ENCODE data around the gene KCNAB1. TPM values are rescaled to one million over a fixed set of nuclear protein-coding genes. Genes with fewer than 3 reads are reported as not detected.

The KCNAB1 gene
- total RNA-seq, 2 donors from 2014 or later: 0.49 to 0.81 TPM

DNA sequence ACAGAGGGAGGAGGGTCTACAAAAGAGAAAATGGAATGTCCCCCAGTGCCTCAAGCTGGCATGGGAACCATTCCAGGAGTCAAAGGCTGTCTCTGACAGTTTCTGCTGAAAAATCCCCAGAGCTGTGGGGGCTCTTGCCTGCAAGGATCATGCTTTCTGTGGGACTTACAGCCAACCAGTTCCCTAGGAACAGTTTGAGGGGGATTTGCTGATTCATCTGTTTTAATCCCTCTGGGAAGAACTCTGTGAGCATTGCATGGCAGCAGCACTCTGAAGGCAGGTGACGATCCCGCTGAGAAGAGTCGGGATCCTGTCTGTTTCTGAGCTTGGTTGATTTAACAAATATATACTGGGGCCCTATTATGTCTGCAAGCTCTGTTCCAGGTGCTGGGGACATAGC is 258.5 kb downstream of the KCNAB1 start:
- H3K4me3 ChIP-seq (ENCODE audit: low read length): no peak overlapping the region
- peaks cover 13% of the 10 kb centered on the region for H3K4me1 Mint-ChIP-seq
- no peaks in the 10 kb centered on the region for H3K36me3 Mint-ChIP-seq (ENCODE audit: low read depth)
- TF ChIP-seq, protein P1, sequence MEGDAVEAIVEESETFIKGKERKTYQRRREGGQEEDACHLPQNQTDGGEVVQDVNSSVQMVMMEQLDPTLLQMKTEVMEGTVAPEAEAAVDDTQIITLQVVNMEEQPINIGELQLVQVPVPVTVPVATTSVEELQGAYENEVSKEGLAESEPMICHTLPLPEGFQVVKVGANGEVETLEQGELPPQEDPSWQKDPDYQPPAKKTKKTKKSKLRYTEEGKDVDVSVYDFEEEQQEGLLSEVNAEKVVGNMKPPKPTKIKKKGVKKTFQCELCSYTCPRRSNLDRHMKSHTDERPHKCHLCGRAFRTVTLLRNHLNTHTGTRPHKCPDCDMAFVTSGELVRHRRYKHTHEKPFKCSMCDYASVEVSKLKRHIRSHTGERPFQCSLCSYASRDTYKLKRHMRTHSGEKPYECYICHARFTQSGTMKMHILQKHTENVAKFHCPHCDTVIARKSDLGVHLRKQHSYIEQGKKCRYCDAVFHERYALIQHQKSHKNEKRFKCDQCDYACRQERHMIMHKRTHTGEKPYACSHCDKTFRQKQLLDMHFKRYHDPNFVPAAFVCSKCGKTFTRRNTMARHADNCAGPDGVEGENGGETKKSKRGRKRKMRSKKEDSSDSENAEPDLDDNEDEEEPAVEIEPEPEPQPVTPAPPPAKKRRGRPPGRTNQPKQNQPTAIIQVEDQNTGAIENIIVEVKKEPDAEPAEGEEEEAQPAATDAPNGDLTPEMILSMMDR (conservative IDR thresholded peaks at IDR 0.05): no peak
- no peak overlapping the region for H3K4me3 Mint-ChIP-seq
- no peak for DNase-seq
- no peaks in the 10 kb centered on the region for H3K27me3 ChIP-seq (ENCODE audit: control insufficient read depth, insufficient read depth, low read length, poor library complexity, severe bottlenecking)
- H3K27ac Mint-ChIP-seq: no peak overlapping the region
- no peaks in the 10 kb centered on the region for H3K36me3 ChIP-seq (ENCODE audit: control insufficient read depth, insufficient read depth, low read length)
- no peaks in the 10 kb centered on the region for H3K9me3 ChIP-seq (ENCODE audit: control insufficient read depth, low read length)
- 85 to 100% methylated on average over 2 to 3 of the region's 3 CpGs for WGBS, 2 experiments (ENCODE audit: insufficient coverage in 1 of 2, insufficient read length in 1 of 2)
- H3K27ac ChIP-seq (ENCODE audit: low read depth, low read length): no peak overlapping the region
- H3K9me3 Mint-ChIP-seq: peaks cover 6% of the 10 kb centered on the region
- H3K27me3 Mint-ChIP-seq (ENCODE audit: insufficient read depth): peaks cover 2% of the 10 kb centered on the region
- no peak overlapping the region for H3K9ac ChIP-seq (ENCODE audit: extremely low read depth, low read length, poor library complexity, severe bottlenecking)
- H3K4me1 ChIP-seq (ENCODE audit: control insufficient read depth, insufficient read depth, low read length): no peaks in the 10 kb centered on the region

DNA sequence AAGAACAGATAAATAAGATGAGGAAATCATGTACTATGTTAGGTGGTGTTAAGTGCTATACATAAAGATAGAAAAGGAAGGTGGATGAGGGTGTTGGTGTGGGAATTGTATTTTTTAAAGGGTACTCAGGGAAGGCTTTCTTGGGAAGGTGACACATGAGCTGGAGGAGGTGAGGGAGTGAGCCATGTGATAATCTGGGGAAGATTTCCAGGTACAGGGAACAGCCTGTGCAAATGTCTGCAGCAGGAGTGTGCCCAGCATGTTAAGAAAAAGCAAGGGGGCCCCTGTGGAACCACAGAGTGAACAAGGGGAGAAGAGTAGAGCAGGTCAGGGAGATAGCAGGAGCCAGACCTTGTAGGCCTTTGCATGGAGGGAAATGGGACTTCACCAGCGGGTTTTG is 258.9 kb downstream of the KCNAB1 start:
- Mint-ChIP-seq H3K4me1 (peaks cover 13% of the 10 kb centered on the region), H3K27me3 (ENCODE audit: insufficient read depth) (peaks cover 2% of the 10 kb centered on the region), H3K36me3 (ENCODE audit: low read depth) (no peaks in the 10 kb centered on the region), H3K9me3 (peaks cover 6% of the 10 kb centered on the region), H3K27ac (no peak overlapping the region), H3K4me3 (no peak overlapping the region)
- TF ChIP-seq, protein P1 (conservative IDR thresholded peaks at IDR 0.05): no peak
- Histone ChIP-seq H3K36me3 (ENCODE audit: control insufficient read depth, insufficient read depth, low read length) (no peaks in the 10 kb centered on the region), H3K4me1 (ENCODE audit: control insufficient read depth, insufficient read depth, low read length) (no peaks in the 10 kb centered on the region), H3K27ac (ENCODE audit: low read depth, low read length) (no peak overlapping the region), H3K27me3 (ENCODE audit: control insufficient read depth, insufficient read depth, low read length, poor library complexity, severe bottlenecking) (no peaks in the 10 kb centered on the region), H3K4me3 (ENCODE audit: low read length) (no peak overlapping the region), H3K9ac (ENCODE audit: extremely low read depth, low read length, poor library complexity, severe bottlenecking) (no peak overlapping the region), H3K9me3 (ENCODE audit: control insufficient read depth, low read length) (no peaks in the 10 kb centered on the region)
- 97 to 100% methylated on average over 1 of the region's 1 CpG for WGBS, 2 experiments (ENCODE audit: insufficient coverage in 1 of 2, insufficient read length in 1 of 2)
- no peak for DNase-seq

DNA sequence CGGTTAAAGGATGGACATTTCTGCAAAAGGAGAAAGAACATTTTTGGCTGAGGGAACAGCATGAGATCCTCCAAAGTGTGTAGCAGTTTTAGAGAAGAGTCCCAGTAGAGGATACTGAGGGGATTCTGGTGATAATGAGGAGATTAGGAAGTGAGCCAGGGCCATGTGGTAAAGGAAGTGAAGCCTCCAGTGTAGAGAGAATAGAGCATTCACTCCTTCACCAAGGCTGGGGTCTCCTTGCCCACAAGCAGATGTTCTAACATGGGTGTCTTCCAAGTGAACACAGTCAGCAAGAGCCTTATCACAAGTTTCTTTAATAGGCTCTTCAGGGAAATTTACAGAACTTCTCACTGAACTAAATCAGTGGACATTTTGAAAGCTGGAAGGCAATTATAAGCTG is 260.9 kb downstream of the KCNAB1 start:
- TF ChIP-seq, protein P1 (conservative IDR thresholded peaks at IDR 0.05): no peak
- Mint-ChIP-seq H3K9me3 (peaks cover 6% of the 10 kb centered on the region), H3K4me3 (no peak overlapping the region), H3K27me3 (ENCODE audit: insufficient read depth) (peaks cover 7% of the 10 kb centered on the region), H3K36me3 (ENCODE audit: low read depth) (no peaks in the 10 kb centered on the region), H3K4me1 (peaks cover 13% of the 10 kb centered on the region), H3K27ac (no peak overlapping the region)
- Histone ChIP-seq H3K9ac (ENCODE audit: extremely low read depth, low read length, poor library complexity, severe bottlenecking) (no peak overlapping the region), H3K36me3 (ENCODE audit: control insufficient read depth, insufficient read depth, low read length) (no peaks in the 10 kb centered on the region), H3K4me1 (ENCODE audit: control insufficient read depth, insufficient read depth, low read length) (no peaks in the 10 kb centered on the region), H3K27ac (ENCODE audit: low read depth, low read length) (no peak overlapping the region), H3K9me3 (ENCODE audit: control insufficient read depth, low read length) (no peaks in the 10 kb centered on the region), H3K27me3 (ENCODE audit: control insufficient read depth, insufficient read depth, low read length, poor library complexity, severe bottlenecking) (no peaks in the 10 kb centered on the region), H3K4me3 (ENCODE audit: low read length) (no peak overlapping the region)
- 82 to 83% methylated on average over 1 of the region's 1 CpG for WGBS, 2 experiments (ENCODE audit: insufficient coverage in 1 of 2, insufficient read length in 1 of 2)
- no peak for DNase-seq

Measured in endodermal cell (in vitro differentiated cells).